HG03060 (cell line): ENCODE measurements around the gene ZNF774.
A peak's percentile ranks its signal among the peaks of the same experiment; 100 is the strongest.
"Not testable (repeated sequence)": the region's sequence is repeated elsewhere in the genome, so short reads cannot be mapped to it uniquely, and the experiment has no call there.

ENCODE experiments used
- ATAC-seq: cut with Tn5 transposase; IDR thresholded peaks from one replicate; pipeline ENCODE4 v1.9.1; 2021; ENCODE audit warnings: low read depth, moderate number of reproducible peaks; ENCODE audit not compliant: unreplicated experiment

ZNF774 gene

DNA sequence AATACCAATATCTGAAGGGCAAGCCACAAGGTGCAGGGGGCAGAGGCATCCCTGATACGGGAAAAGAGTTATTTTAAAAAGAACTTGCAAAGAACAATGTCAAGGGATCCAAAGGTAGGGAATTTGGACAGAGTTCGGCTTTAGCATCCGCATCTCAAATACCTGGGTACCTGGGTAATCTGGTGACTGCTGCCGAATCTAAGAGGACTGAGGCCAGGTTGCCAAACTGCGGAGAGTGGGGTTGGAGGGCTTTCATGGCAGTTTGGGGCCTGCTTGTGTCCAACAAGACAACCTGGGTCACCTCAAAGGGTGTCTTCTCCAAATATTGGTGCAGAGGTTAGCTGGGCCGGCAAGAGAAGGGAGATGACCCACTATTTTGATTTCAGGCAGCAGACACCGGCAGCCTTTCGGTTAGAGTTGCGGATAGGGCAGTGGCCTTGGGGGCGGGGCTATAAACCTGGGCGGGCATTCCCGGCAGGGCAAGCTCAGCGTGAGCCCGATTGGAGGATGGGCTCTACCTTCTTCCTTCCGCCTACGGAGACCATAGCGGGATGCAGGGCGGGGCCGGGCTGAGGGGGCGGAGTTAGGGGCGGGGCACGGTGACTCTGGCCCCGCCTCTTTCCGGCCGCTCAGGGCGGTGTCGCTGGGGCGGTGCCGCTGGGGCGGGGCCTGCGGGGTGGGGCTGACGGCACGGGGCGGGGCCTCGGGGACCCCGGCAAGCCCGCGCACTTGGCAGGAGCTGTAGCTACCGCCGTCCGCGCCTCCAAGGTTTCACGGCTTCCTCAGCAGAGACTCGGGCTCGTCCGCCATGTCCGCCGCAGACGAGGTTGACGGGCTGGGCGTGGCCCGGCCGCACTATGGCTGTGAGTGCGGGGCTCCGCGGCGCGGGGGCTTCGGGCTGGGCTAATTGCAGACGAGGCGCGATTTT, 35.7 kb downstream of the ZNF774 start, which contains the start of gene IQGAP1:
TSS of gene IQGAP1 (plus strand) at position 709 of the 928 bp plus-strand sequence. CDS start at position 809, 100 bp downstream.
- peak; percentile 82 for ATAC-seq

DNA sequence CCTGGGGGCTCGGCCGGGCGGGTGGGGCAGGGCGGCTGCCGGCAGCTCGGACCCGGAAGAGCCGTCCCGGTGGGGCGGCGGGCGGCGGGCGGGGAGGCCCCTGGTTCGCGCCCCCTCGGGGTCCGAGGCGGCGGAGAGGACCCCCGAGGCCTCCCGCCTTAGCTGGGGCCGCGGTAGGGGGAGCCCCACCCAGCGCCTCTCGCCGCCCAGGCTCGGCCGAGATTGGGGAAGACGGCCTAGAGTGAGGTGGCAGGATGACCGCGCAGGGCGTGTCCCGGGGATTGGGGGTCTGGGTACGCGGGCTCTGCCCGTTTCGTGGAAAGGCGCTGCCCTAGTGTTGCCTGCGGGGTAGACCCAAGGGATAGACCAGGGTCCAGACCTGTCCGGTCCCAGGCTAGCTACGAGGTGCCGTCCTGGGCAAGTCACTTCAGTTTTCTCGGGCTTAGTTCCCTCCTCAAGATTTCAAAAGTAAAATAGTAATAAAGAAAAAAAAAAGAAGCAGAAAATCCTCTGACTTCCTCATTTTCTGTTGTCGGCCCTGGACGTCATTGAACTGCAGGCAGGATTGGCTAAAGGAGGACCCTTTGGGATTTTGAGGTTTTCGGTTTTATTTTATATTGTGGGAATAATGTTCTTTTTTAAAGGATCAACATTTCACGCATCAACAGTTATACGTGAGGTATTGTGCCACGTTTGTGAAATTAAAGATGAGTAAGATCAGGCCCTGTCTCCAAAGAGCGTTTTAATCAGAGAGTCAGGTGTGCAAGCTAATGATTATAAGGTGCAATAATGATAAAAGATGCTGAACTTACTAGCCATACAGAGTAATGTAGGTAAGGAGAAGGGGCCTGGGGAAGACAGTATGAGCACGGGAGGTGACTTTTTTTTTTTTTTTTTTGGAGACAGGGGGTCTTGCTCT, 36.6 kb downstream of the ZNF774 start:
- ATAC-seq: peak; percentile 19

DNA sequence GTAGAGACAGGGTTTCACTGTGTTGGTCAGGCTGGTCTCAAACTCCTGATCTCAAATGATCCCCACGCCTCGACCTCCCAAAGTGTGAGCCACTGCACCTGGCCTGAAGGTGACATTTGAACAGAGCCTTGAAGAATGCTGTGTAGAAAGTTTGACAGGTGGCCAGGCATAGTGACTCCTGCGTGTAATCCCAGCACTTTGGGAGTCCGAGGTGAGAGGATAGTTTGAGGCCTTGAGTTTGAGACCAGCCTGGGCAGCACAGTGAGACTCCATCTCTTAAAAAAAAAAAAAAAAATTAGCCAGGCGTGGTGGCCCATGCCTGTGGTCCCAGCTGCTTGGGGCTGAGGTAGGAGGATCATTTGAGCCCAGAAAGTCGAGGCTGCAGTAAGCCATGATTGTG, 37.4 kb downstream of the ZNF774 start:
- no peak for ATAC-seq

DNA sequence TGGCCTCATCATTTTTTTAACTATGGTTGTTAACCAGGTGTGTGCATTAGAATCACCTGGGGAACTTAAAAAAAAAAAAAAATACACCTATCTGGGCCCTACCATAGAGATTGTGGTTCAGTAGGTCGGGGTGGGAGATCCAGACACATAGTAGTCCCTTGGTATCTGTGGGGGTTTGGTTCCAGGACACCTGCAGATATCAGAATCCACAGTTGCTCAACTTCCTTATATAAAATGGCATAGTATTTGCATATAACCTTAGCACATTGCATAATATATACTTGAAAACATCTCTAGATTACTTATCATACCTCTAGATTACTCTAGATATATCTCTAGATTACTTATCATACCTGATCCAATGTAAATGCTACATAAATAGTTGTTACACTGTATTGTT, 41.0 kb downstream of the ZNF774 start:
- ATAC-seq: no peak

DNA sequence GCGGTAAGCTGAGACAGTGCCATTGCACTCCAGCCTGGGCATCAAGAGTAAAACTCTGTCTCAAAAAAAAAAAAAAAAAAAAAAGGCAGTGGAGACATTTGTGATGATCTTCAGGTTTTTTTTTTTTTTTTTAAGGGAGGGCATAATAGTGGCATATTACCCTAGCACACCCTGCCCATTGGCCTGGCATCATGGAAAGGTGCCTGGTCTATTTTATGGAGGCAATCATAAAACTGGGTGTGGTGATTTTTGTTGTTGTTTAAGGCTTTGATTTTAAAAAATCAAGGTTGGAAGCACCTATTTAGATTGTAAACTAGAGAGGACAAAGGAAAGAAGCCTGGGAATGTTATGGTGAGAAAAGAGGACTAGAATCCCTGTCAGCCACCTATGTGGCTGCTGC, 42.0 kb downstream of the ZNF774 start:
- ATAC-seq: no peak

DNA sequence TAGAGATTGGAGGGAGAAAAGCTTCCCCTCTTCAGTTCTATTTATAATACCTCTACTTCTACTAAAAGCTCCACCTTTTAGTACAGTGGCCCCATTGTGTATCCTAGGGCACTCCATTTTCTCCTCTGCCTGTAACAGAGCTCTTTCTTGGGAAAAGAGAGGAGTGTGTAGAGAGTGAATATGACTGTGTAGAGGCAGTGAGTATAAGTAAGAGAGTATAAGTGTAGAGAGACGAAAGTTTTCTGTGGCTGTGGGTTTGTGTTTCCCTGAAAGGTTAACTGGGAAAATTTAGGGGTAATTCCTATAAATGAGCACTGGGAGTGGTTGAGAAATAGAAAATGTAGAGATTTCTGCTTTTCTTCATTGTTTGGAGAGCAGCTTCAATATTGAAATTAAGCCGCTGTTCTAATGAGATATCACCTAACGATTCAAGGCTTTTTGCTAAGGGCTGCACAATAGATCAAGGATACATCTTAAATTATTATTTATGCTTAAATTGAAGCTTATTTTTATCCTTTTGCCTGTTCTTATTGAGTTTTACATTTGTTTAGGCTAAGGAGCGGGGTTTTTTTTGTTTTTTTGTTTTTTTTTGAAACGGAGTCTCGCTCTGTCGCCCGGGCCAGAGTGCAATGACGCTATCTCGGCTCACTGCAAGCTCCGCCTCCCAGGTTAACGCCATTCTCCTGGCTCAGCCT, 42.8 kb downstream of the ZNF774 start:
- ATAC-seq: no peak

DNA sequence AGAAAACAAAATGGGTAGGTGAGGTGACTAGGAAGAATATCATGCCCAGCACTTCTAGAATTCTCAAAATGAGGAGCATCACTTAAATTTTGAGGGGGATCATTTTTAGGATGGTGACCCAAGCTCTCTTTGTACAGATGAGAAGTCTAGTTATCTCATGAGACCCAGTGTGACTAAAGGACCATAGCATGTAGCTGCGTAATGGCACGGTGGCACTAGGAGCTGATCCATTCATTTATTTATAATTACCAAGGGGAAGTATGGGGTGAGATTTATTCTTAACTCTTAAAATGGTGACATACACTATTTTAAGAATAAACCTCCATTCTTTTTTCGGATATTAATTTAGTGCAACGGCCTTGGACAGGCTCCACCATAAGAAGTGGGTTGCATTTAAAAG, 44.2 kb downstream of the ZNF774 start:
- ATAC-seq: no peak

DNA sequence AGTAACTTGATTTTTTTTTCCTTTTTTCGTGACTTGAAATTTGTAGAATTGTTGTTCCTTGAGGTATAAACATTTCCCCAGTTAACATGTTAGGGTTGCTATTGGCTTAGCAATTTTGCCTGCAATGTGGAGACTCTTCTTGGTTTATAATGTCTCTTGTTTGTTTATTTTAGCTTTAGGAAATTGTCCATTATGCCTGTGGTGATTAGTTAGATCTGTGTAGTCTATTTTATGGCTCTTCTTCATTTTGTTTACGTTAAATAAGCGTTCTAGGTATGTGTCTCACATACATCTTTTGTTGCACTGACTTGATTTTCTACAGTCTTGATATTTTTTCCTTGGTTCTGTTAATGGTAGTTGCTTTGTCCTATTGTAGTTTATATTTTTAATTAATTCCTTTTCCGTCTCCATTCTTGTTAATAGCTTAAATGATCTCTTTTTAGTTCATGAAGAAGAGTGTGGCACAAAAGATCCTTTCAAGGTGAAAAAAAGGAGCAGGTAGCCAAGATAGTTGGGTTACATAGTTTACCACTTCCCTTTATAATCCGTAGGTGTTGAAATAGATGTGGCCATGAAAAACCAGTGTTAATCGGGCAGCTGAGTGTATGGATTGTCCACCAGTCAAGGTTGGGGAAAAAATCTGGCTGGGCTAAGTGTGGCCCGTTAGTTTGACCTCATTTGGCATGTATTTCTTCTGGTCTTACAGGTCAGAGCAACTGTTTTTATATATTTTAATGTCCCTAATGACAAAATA, 48.1 kb downstream of the ZNF774 start:
- no peak for ATAC-seq

DNA sequence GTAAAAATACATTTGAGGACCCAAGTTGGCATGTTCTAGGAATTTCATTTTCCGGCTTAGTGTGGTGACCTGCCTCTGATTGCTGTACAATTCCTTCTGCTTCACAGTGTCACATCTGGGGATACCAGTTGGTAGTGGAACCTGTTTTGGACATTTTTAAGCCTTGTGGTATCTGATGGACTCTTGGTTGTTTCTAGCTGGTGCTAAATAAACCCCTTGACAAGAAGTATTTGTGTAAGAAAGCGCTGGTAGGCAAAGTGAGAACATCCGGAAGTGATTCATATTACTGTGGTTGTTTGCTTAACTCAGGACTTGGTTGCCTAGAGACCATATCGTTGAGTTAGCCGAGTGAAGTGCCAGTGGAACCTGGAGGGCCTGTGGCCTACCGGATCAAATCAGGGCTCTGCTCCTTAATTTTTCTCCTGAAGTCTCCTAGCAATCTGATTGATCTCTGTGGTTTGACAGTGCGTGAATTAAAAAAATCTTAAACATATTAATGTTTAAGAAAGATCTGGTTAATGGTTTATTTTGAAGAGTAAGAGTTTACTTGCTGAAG, 48.8 kb downstream of the ZNF774 start:
- peak; percentile 96 for ATAC-seq

DNA sequence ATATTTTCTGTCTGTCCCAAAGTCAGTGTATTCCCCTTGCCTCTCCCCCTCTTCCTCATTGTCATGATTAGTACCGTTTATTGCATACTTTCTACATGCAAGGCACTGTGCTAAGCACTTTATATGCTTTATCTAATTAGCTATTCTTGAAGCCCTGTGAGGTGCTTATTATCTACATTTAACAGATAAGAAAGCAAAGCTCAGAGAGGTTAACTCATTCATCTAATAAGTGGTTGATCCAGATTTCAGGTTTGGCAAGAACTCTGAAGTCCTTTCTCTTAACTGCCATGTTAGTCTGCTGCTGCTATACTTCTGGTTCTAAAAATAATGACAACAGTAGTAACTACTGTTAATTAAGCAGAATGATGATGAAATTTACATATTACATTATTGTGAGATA, 49.4 kb downstream of the ZNF774 start:
- ATAC-seq: no peak

DNA sequence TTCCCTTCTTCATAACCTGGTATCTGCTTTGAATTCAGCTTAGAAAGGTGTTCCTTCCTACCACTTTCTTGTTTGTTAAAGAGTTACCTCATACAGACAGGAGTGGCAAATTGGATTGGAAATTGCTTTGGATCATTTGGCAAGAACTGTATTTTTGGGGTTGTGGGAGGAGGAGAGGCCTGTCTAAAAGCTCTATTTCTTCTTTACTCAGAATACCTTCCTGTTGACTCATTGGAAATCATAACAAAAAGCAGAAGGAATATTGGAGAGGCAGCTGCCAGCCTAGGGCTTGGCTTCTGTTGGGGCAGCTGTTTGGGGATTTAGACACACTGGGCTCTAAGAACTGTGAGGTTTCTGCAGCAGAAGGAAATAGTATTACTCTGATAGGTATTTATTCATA, 50.1 kb downstream of the ZNF774 start:
- no peak for ATAC-seq

DNA sequence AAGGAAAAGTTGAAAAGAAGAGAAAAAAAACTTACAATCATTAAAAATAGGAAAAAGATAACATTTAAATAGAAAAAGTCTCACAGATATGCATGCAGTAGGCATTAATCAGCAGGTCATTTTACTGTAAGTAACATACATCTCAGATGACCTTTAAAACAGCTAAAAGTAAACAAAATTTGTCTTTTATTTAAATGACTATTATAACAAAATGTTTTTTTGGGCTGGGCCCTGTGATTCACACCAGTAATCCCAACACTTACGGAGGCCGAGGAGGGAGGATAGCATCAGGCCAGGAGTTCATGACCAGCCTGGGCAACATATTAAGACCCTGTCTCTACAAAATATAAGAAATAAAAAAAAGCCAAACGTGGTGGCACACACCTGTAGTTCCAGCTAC, 50.7 kb downstream of the ZNF774 start:
- ATAC-seq: no peak

DNA sequence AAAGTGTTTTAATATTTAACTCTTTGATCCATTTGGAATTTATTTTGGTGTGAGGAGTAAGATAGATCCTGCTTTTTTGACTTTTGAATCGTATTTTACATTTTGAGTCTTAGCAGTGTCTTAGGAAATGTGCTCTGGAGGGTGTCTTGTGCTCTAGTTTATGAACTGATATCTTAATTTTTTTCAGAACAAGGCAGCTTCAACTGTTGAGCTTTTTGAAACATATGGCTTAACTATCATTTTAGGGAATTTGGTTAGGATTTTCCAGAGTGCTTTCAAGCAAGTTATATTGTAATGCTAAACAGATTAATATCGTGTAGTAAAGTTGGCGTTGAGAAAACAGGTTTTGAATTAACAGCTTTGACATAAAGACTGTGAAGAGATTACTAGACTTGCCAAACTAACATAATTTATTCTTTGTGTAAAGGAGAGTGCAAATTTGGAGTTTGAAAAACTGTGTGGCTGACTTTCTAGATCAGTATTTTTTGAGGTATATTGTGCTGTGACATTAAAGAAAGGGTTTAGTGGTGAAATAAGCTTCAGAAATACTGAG, 53.0 kb downstream of the ZNF774 start:
- ATAC-seq: no peak

DNA sequence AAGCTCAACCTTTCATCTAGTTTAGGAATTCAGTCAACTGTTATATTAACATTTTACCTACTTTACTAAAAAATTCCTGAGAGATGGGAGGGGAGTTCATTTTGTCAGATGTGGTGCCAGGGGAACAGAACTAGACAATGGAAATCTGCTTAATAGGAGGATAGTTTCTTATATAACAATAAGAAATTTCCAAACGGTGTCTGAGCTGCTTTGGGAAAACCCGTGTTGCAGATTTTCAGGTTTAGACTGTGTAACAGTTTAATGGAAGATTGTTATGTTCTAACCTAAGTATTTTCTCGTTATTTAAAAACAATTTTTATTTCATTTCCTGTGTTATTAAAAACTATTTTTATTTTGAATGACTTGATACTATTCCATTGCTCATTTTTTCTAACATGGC, 55.3 kb downstream of the ZNF774 start:
- no peak for ATAC-seq

DNA sequence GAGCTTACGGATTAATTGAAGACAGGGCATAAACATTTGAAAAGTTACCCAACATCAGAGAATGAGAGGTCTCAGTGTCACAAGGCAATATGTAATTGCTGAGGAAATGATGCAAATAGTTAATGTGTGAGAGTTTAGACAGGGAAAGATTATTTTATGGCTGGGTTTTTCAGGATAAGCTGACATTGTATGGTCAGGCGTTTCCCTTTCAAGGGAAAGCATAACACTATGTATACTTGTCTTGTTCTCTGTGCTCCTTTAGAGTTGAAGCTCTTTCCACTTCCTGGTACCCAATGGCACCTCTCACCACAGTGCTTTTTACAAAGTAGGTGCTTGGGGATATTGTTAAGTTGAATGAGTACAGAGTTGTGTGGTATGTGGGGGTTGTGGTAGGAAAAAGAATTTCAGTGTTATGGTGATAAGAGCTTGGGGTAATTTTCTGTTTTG, 55.8 kb downstream of the ZNF774 start:
- no peak for ATAC-seq

DNA sequence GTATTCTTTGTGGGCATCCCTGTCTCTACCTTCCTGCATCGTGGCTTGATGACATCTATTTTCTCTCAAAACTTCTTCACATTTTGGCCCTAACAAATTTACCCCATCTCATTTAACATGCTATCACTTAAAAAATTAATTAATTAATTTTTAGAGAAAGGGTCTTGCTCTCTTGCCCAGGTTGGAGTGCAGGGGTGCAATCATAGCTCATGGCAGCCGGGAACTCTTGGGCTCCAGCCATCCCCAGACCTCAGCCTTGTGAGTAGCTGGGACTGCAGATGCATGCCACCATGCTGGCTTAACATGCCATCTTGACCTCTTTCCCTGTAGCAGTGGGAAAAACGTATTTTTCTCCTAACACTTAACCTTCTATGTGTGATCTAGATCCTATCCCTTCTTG, 56.6 kb downstream of the ZNF774 start:
- no peak for ATAC-seq

DNA sequence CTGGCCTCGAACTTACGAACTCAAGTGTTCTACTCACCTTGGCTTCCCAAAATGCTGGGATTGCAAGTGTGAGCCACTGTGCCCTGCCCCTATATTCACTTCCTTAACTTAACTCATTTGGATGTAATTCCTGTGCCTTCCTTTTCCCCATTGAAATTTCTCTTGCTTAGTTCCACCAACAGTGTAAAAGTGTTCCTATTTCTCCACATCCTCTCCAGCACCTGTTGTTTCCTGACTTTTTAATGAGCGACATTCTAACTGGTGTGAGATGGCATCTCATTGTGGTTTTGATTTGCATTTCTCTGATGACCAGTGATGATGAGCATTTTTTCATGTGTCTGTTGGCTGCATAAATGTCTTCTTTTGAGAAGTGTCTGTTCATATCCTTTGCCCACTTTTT, 57.5 kb downstream of the ZNF774 start:
- not testable (repeated sequence) for ATAC-seq

DNA sequence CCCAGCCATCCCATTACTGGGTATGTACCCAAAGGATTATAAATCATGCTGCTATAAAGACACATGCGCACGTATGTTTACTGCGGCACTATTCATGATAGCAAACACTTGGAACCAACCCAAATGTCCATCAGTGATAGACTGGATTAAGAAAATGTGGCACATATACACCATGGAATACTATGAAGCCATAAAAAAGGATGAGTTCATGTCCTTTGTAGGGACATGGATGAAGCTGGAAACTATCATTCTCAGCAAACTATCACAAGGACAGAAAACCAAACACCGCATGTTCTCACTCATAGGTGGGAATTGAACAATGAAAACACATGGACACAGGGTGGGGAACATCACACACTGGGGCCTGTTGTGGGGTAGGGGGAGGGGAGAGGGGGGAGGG, 58.2 kb downstream of the ZNF774 start:
- ATAC-seq: not testable (repeated sequence)

DNA sequence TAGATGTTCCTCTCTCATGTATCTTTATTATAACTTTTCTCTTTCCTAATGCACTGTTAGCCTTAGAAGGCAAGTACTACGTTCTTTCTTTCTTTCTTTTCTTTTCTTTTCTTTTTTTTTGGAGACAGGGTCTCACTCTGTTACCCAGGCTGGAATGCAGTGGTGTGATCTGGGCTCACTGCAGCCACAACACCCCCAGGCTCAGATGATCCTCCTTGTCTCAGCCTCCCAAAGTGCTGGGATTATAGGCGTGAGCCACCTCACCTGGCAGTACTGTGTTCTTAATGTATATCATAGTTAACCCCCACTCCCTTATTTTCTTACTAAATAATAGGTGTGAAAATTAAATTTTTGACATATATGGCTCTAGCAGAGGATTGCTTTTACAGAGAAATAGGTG, 59.1 kb downstream of the ZNF774 start:
- no peak for ATAC-seq
